Measurements from ENCODE around the gene SPRR4. TPM values are rescaled to one million over a fixed set of nuclear protein-coding genes. Genes with fewer than 3 reads are reported as not detected.

The SPRR4 gene
- total RNA-seq, 1 experiment from 2014 or later = not detected

- Histone ChIP-seq H3K4me3 (ENCODE audit: low read depth, low read length) (no peak overlapping the region), H3K9me3 (no peaks in the 10 kb centered on the region), H3K4me1 (no peaks in the 10 kb centered on the region), H3K27me3 (replicated peaks; ENCODE audit: control insufficient read depth, insufficient read depth, low read length) (no peaks in the 10 kb centered on the region), H3K36me3 (ENCODE audit: control insufficient read depth, insufficient read depth, low read length) (no peaks in the 10 kb centered on the region)
- Mint-ChIP-seq H3K9me3 (ENCODE audit: unreplicated experiment) (no peaks in the 10 kb centered on the region), H3K36me3 (ENCODE audit: insufficient read depth, unreplicated experiment) (no peaks in the 10 kb centered on the region), H3K4me3 (ENCODE audit: unreplicated experiment) (no peak overlapping the region), H3K27me3 (ENCODE audit: insufficient read depth, unreplicated experiment) (peaks cover 8% of the 10 kb centered on the region), H3K4me1 (ENCODE audit: low read depth, unreplicated experiment) (no peaks in the 10 kb centered on the region), H3K27ac (ENCODE audit: unreplicated experiment) (no peak overlapping the region)
- ChIA-PET CTCF (no interaction called here), POLR2A (no interaction called here)
- intact Hi-C loops (cut with micrococcal nuclease; ENCODE audit: unreplicated experiment) = no loop called here
- no peak for DNase-seq
- no peak for TF ChIP-seq CTCF (IDR thresholded peaks at IDR 0.05; ENCODE audit: insufficient read depth in 1 of 2, low read depth in 1 of 2, low read length in 1 of 2, severe bottlenecking in 1 of 2, unreplicated experiment in 1 of 2)
- no TSS peak for BruUV-seq (replicated peaks)
These were observed 29.8 kb upstream of the SPRR4 start for GRCh38 chr1:152940614-152941013.

GRCh38 chr1:152941037-152941711, 29.3 kb upstream of the SPRR4 start:
- Mint-ChIP-seq H3K9me3 (ENCODE audit: unreplicated experiment) (no peaks in the 10 kb centered on the region), H3K27me3 (ENCODE audit: insufficient read depth, unreplicated experiment) (peaks cover 8% of the 10 kb centered on the region), H3K36me3 (ENCODE audit: insufficient read depth, unreplicated experiment) (no peaks in the 10 kb centered on the region), H3K4me3 (ENCODE audit: unreplicated experiment) (no peak overlapping the region), H3K27ac (ENCODE audit: unreplicated experiment) (no peak overlapping the region), H3K4me1 (ENCODE audit: low read depth, unreplicated experiment) (no peaks in the 10 kb centered on the region)
- Histone ChIP-seq H3K4me3 (ENCODE audit: low read depth, low read length) (no peak overlapping the region), H3K36me3 (ENCODE audit: control insufficient read depth, insufficient read depth, low read length) (no peaks in the 10 kb centered on the region), H3K4me1 (no peaks in the 10 kb centered on the region), H3K27me3 (replicated peaks; ENCODE audit: control insufficient read depth, insufficient read depth, low read length) (no peaks in the 10 kb centered on the region), H3K9me3 (no peaks in the 10 kb centered on the region)
- TF ChIP-seq CTCF (IDR thresholded peaks at IDR 0.05; ENCODE audit: insufficient read depth in 1 of 2, low read depth in 1 of 2, low read length in 1 of 2, severe bottlenecking in 1 of 2, unreplicated experiment in 1 of 2) = peak in 1 of 2 experiments; percentile 14
- no peak for DNase-seq
- intact Hi-C loops (cut with micrococcal nuclease; ENCODE audit: unreplicated experiment) = no loop called here
- no TSS peak for BruUV-seq (replicated peaks)
- POLR2A ChIA-PET = no interaction called here
- CTCF ChIA-PET = no interaction called here

- CTCF ChIA-PET = no interaction called here
- Mint-ChIP-seq H3K4me3 (ENCODE audit: unreplicated experiment) (no peak overlapping the region), H3K4me1 (ENCODE audit: low read depth, unreplicated experiment) (no peaks in the 10 kb centered on the region), H3K9me3 (ENCODE audit: unreplicated experiment) (no peaks in the 10 kb centered on the region), H3K36me3 (ENCODE audit: insufficient read depth, unreplicated experiment) (no peaks in the 10 kb centered on the region), H3K27me3 (ENCODE audit: insufficient read depth, unreplicated experiment) (peaks cover 8% of the 10 kb centered on the region), H3K27ac (ENCODE audit: unreplicated experiment) (no peak overlapping the region)
- no peak for DNase-seq
- no peak for TF ChIP-seq CTCF (IDR thresholded peaks at IDR 0.05; ENCODE audit: insufficient read depth in 1 of 2, low read depth in 1 of 2, low read length in 1 of 2, severe bottlenecking in 1 of 2, unreplicated experiment in 1 of 2)
- intact Hi-C loops (cut with micrococcal nuclease; ENCODE audit: unreplicated experiment) = no loop called here
- POLR2A ChIA-PET = no interaction called here
- H3K4me3 ChIP-seq (ENCODE audit: low read depth, low read length) = no peak overlapping the region
- no TSS peak for BruUV-seq (replicated peaks)
- no peaks in the 10 kb centered on the region for H3K9me3 ChIP-seq
- no peaks in the 10 kb centered on the region for H3K4me1 ChIP-seq
- no peaks in the 10 kb centered on the region for H3K27me3 ChIP-seq (replicated peaks; ENCODE audit: control insufficient read depth, insufficient read depth, low read length)
- H3K36me3 ChIP-seq (ENCODE audit: control insufficient read depth, insufficient read depth, low read length) = no peaks in the 10 kb centered on the region
These were observed 28.3 kb upstream of the SPRR4 start for GRCh38 chr1:152942161-152942560.

Measured in Caco-2 (cell line).